Osteoblast (primary cell): ENCODE data around the gene WDR7. TPM values are rescaled to one million over a fixed set of nuclear protein-coding genes. Genes with fewer than 3 reads are reported as not detected.

Experiments
- DNase-seq: peaks from one replicate; pipeline ENCODE4 v3.0.0; 2011; ENCODE audit warnings: low spot score, mixed read lengths; ENCODE audit not compliant: insufficient read length; ENCODE audit errors: missing footprints
- H2AFZ ChIP-seq: 2 replicates; pipeline ENCODE4 v1.6.0; 2011; ENCODE audit warnings: mild to moderate bottlenecking, low read length
- H3K27ac ChIP-seq: 2 replicates; pipeline ENCODE4 v1.5.1; 2011; ENCODE audit warnings: mild to moderate bottlenecking, low read depth, low read length, moderate library complexity
- H3K27me3 ChIP-seq: 2 replicates; pipeline ENCODE4 v1.6.0; 2012; ENCODE audit warnings: mild to moderate bottlenecking, control low read depth, inconsistent platforms, low read length, moderate library complexity; ENCODE audit not compliant: insufficient read depth
- H3K36me3 ChIP-seq: 2 replicates; pipeline ENCODE4 v1.5.1; 2011; ENCODE audit warnings: mild to moderate bottlenecking, low read length, control low read depth, moderate library complexity; ENCODE audit not compliant: insufficient read depth
- H3K4me1 ChIP-seq: 2 replicates; pipeline ENCODE4 v1.5.1; 2011; ENCODE audit warnings: mild to moderate bottlenecking, low read length, control low read depth, moderate library complexity; ENCODE audit not compliant: insufficient read depth
- H3K4me2 ChIP-seq: 2 replicates; pipeline ENCODE4 v1.6.0; 2011; ENCODE audit warnings: mild to moderate bottlenecking, low read length; ENCODE audit not compliant: insufficient read depth
- H3K4me3 ChIP-seq: fragments of 200-600 bp; sonication (generic); 3 replicates; pipeline ENCODE4 v1.5.1; 2012; ENCODE audit warnings: mild to moderate bottlenecking, low read length, inconsistent platforms; ENCODE audit not compliant: insufficient read depth
- H3K79me2 ChIP-seq: 2 replicates; pipeline ENCODE4 v1.6.0; 2012; ENCODE audit warnings: mild to moderate bottlenecking, low read length, control low read depth, inconsistent platforms; ENCODE audit not compliant: insufficient read depth
- H3K9me3 ChIP-seq: 2 replicates; pipeline ENCODE4 v1.5.1; 2011; ENCODE audit warnings: low read depth, low read length, control low read depth
- H4K20me1 ChIP-seq: 2 replicates; pipeline ENCODE4 v1.6.0; 2012; ENCODE audit warnings: mild to moderate bottlenecking, low read length, control low read depth; ENCODE audit not compliant: insufficient read depth
- CTCF ChIP-seq: IDR thresholded peaks from 2 replicates; pipeline ENCODE4 v1.5.1; 2011; ENCODE audit warnings: mild to moderate bottlenecking, low read depth, low read length, moderate library complexity; ENCODE audit errors: extremely low read depth
- total RNA-seq: library from RNA; depleted of rRNA; stranded (reverse); fragments of >200 nt; gene quantifications from 2 replicates; pipeline ENCODE4 v1.2.3, GENCODE V29; 2012

The WDR7 gene
- total RNA-seq, 1 donor = 23.2 TPM

GRCh38 chr18:57003342-57003741 is 352.2 kb downstream of the WDR7 start:
- Histone ChIP-seq H3K36me3 (no peaks in the 10 kb centered on the region), H4K20me1 (no peaks in the 10 kb centered on the region), H3K4me2 (no peak overlapping the region), H3K27me3 (no peaks in the 10 kb centered on the region), H3K27ac (no peak overlapping the region), H3K9me3 (no peaks in the 10 kb centered on the region), H3K79me2 (no peaks in the 10 kb centered on the region), H2AFZ (no peak overlapping the region), H3K4me3 (no peak overlapping the region), H3K4me1 (peaks cover 16% of the 10 kb centered on the region)
- no peak for DNase-seq
- TF ChIP-seq CTCF = no peak

- no peaks in the 10 kb centered on the region for H3K36me3 ChIP-seq
- peaks cover 16% of the 10 kb centered on the region for H3K4me1 ChIP-seq
- no peak for TF ChIP-seq CTCF
- H3K79me2 ChIP-seq = no peaks in the 10 kb centered on the region
- H3K4me3 ChIP-seq = no peak overlapping the region
- no peak overlapping the region for H3K27ac ChIP-seq
- H4K20me1 ChIP-seq = no peaks in the 10 kb centered on the region
- no peak for DNase-seq
- no peak overlapping the region for H2AFZ ChIP-seq
- peak overlapping the region; percentile 18 for H3K4me2 ChIP-seq
- no peaks in the 10 kb centered on the region for H3K27me3 ChIP-seq
- no peaks in the 10 kb centered on the region for H3K9me3 ChIP-seq
These were observed 353.4 kb downstream of the WDR7 start for GRCh38 chr18:57004366-57005121.

- peaks cover 11% of the 10 kb centered on the region for H3K4me1 ChIP-seq
- no peak for TF ChIP-seq CTCF
- no peaks in the 10 kb centered on the region for H4K20me1 ChIP-seq
- no peak for DNase-seq
- no peak overlapping the region for H2AFZ ChIP-seq
- H3K4me3 ChIP-seq = no peak overlapping the region
- H3K9me3 ChIP-seq = no peaks in the 10 kb centered on the region
- H3K27ac ChIP-seq = no peak overlapping the region
- H3K36me3 ChIP-seq = no peaks in the 10 kb centered on the region
- H3K4me2 ChIP-seq = no peak overlapping the region
- H3K79me2 ChIP-seq = no peaks in the 10 kb centered on the region
- no peaks in the 10 kb centered on the region for H3K27me3 ChIP-seq
These were observed 357.0 kb downstream of the WDR7 start for GRCh38 chr18:57008001-57008686.

GRCh38 chr18:57009844-57010243 is 358.7 kb downstream of the WDR7 start:
- TF ChIP-seq CTCF = no peak
- Histone ChIP-seq H3K36me3 (no peaks in the 10 kb centered on the region), H4K20me1 (no peaks in the 10 kb centered on the region), H2AFZ (no peak overlapping the region), H3K4me2 (no peak overlapping the region), H3K4me3 (no peak overlapping the region), H3K9me3 (no peaks in the 10 kb centered on the region), H3K79me2 (no peaks in the 10 kb centered on the region), H3K27ac (no peak overlapping the region), H3K27me3 (no peaks in the 10 kb centered on the region), H3K4me1 (peaks cover 1% of the 10 kb centered on the region)
- DNase-seq = no peak
